WTC11 (cell line): ENCODE measurements around the gene POLR2E.

Experiments used
- FOXJ3 ChIP-seq: sonication (generic); formaldehyde crosslinking; IDR thresholded peaks from 2 replicates; pipeline ENCODE4 v1.9.0; 2021; ENCODE audit warnings: missing genetic modification reagents, mild to moderate bottlenecking, borderline replicate concordance
- NFE2L1 ChIP-seq: sonication (generic); formaldehyde crosslinking; IDR thresholded peaks from 2 replicates; pipeline ENCODE4 v1.8.1; 2023; ENCODE audit warnings: missing genetic modification reagents
- SMAD3 ChIP-seq: sonication (generic); formaldehyde crosslinking; IDR thresholded peaks from 2 replicates; pipeline ENCODE4 v1.8.0; 2022; ENCODE audit warnings: missing genetic modification reagents, mild to moderate bottlenecking, borderline replicate concordance
- TCF7 ChIP-seq: sonication (generic); formaldehyde crosslinking; IDR thresholded peaks from 2 replicates; pipeline ENCODE4 v1.8.0; 2022; ENCODE audit warnings: mild to moderate bottlenecking, low read depth, missing genetic modification reagents, moderate library complexity
- TP53 ChIP-seq: sonication (generic); formaldehyde crosslinking; IDR thresholded peaks from 2 replicates; pipeline ENCODE4 v1.8.1; 2023; ENCODE audit warnings: mild to moderate bottlenecking, missing genetic modification reagents
- ZNF396 ChIP-seq: fragments of 250-450 bp; sonication (Bioruptor Pico); IDR thresholded peaks from 2 replicates; pipeline ENCODE4 v1.8.0; 2021; ENCODE audit warnings: mild to moderate bottlenecking, moderate library complexity, borderline replicate concordance
- ZNF423 ChIP-seq: fragments of 250-450 bp; sonication (Bioruptor Pico); IDR thresholded peaks from 2 replicates; pipeline ENCODE4 v2.1.2; 2022; ENCODE audit warnings: mild to moderate bottlenecking, moderate library complexity
- TF ChIP-seq, protein P1 (sequence below): fragments of 200-600 bp; IDR thresholded peaks from 2 replicates; pipeline ENCODE4 v1.8.0; 2022; ENCODE audit warnings: antibody characterized with exemption
- TF ChIP-seq, protein P2 (sequence below): sonication (generic); formaldehyde crosslinking; IDR thresholded peaks from 2 replicates; pipeline ENCODE4 v1.8.0; 2023; ENCODE audit warnings: missing genetic modification reagents, mild to moderate bottlenecking, borderline replicate concordance
- TF ChIP-seq, protein P3 (sequence below): fragments of 250-450 bp; sonication (Bioruptor Pico); IDR thresholded peaks from 2 replicates; pipeline ENCODE4 v2.1.2; 2022; ENCODE audit warnings: mild to moderate bottlenecking, moderate library complexity
- TF ChIP-seq, protein P4 (sequence below): sonication (generic); formaldehyde crosslinking; IDR thresholded peaks from 2 replicates; pipeline ENCODE4 v1.8.0; 2022; ENCODE audit warnings: mild to moderate bottlenecking, missing genetic modification reagents

DNA sequence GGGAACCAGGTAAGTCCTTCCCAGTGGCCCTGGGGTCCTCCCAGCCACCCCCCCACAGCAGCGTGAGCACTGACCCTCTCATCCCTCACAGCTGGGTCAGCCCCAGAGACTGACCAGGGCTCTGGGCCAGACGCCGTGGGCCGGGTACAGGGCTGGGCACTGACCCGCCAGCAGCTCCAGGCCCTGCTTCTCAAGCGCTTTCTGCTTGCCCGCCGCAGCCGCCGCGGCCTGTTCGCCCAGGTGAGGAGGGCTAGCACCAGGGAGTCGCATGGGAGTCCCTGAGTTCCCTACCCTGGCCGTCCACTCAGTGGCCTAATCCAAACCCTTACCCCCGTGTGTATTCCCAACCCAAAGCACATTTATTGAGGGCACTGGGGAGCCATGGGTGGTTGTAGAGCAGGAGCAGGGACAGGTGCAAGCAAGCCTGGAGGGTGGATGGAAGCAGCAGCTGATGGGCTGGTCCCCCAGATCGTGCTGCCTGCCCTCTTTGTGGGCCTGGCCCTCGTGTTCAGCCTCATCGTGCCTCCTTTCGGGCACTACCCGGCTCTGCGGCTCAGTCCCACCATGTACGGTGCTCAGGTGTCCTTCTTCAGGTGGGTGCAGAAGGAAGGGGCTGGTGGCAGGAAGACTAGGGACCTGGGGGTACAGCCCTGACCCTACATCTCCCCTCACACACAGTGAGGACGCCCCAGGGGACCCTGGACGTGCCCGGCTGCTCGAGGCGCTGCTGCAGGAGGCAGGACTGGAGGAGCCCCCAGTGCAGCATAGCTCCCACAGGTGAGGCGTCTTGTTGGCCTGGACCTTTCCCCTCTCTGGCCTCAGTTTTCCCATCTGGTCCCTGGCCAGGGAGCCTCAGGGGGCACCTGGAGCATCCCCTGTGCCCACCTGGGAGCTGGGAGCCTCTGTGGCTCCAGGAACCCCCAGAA, 40.8 kb downstream of the POLR2E start:
- TF ChIP-seq TCF7 (CRISPR knock-in tag) = no peak
- TF ChIP-seq, protein P1, sequence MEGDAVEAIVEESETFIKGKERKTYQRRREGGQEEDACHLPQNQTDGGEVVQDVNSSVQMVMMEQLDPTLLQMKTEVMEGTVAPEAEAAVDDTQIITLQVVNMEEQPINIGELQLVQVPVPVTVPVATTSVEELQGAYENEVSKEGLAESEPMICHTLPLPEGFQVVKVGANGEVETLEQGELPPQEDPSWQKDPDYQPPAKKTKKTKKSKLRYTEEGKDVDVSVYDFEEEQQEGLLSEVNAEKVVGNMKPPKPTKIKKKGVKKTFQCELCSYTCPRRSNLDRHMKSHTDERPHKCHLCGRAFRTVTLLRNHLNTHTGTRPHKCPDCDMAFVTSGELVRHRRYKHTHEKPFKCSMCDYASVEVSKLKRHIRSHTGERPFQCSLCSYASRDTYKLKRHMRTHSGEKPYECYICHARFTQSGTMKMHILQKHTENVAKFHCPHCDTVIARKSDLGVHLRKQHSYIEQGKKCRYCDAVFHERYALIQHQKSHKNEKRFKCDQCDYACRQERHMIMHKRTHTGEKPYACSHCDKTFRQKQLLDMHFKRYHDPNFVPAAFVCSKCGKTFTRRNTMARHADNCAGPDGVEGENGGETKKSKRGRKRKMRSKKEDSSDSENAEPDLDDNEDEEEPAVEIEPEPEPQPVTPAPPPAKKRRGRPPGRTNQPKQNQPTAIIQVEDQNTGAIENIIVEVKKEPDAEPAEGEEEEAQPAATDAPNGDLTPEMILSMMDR = no peak
- TF ChIP-seq ZNF396 = no peak
- no peak for TF ChIP-seq SMAD3 (CRISPR knock-in tag)
- TF ChIP-seq, protein P2, sequence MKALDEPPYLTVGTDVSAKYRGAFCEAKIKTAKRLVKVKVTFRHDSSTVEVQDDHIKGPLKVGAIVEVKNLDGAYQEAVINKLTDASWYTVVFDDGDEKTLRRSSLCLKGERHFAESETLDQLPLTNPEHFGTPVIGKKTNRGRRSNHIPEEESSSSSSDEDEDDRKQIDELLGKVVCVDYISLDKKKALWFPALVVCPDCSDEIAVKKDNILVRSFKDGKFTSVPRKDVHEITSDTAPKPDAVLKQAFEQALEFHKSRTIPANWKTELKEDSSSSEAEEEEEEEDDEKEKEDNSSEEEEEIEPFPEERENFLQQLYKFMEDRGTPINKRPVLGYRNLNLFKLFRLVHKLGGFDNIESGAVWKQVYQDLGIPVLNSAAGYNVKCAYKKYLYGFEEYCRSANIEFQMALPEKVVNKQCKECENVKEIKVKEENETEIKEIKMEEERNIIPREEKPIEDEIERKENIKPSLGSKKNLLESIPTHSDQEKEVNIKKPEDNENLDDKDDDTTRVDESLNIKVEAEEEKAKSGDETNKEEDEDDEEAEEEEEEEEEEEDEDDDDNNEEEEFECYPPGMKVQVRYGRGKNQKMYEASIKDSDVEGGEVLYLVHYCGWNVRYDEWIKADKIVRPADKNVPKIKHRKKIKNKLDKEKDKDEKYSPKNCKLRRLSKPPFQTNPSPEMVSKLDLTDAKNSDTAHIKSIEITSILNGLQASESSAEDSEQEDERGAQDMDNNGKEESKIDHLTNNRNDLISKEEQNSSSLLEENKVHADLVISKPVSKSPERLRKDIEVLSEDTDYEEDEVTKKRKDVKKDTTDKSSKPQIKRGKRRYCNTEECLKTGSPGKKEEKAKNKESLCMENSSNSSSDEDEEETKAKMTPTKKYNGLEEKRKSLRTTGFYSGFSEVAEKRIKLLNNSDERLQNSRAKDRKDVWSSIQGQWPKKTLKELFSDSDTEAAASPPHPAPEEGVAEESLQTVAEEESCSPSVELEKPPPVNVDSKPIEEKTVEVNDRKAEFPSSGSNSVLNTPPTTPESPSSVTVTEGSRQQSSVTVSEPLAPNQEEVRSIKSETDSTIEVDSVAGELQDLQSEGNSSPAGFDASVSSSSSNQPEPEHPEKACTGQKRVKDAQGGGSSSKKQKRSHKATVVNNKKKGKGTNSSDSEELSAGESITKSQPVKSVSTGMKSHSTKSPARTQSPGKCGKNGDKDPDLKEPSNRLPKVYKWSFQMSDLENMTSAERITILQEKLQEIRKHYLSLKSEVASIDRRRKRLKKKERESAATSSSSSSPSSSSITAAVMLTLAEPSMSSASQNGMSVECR (CRISPR knock-in tag) = no peak
- TF ChIP-seq ZNF423 (CRISPR knock-in tag) = no peak
- no peak for TF ChIP-seq NFE2L1 (CRISPR knock-in tag)
- TF ChIP-seq FOXJ3 (CRISPR knock-in tag) = no peak
- TF ChIP-seq, protein P3, sequence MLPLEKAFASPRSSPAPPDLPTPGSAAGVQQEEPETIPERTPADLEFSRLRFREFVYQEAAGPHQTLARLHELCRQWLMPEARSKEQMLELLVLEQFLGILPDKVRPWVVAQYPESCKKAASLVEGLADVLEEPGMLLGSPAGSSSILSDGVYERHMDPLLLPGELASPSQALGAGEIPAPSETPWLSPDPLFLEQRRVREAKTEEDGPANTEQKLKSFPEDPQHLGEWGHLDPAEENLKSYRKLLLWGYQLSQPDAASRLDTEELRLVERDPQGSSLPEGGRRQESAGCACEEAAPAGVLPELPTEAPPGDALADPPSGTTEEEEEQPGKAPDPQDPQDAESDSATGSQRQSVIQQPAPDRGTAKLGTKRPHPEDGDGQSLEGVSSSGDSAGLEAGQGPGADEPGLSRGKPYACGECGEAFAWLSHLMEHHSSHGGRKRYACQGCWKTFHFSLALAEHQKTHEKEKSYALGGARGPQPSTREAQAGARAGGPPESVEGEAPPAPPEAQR = no peak
- TF ChIP-seq TP53 = no peak
- TF ChIP-seq, protein P4, sequence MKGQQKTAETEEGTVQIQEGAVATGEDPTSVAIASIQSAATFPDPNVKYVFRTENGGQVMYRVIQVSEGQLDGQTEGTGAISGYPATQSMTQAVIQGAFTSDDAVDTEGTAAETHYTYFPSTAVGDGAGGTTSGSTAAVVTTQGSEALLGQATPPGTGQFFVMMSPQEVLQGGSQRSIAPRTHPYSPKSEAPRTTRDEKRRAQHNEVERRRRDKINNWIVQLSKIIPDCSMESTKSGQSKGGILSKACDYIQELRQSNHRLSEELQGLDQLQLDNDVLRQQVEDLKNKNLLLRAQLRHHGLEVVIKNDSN (CRISPR knock-in tag) = no peak
